Measurements from ENCODE around the gene MRPL3.

Gene MRPL3

GRCh38 chr3:131502530-131503319 is at the start of gene MRPL3:
Gene MRPL3 (minus strand): TSS chr3:131502971. CDS start chr3:131502821, 150 bp downstream.
- DNase-seq, result peak; percentile 82 to 88

- no peak for DNase-seq
Observed at GRCh38 chr3:131551761-131552160, 49.0 kb upstream of the MRPL3 start.

GRCh38 chr3:131550562-131551465 is 48.0 kb upstream of the MRPL3 start:
- no peak for DNase-seq

GRCh38 chr3:131549340-131549739 is 46.6 kb upstream of the MRPL3 start:
- DNase-seq, result no peak

GRCh38 chr3:131547585-131547984 is 44.8 kb upstream of the MRPL3 start:
- no peak for DNase-seq

GRCh38 chr3:131546441-131546840 is 43.7 kb upstream of the MRPL3 start:
- DNase-seq, result no peak

- no peak for DNase-seq
Observed at GRCh38 chr3:131544557-131544956, 41.8 kb upstream of the MRPL3 start.

- no peak for DNase-seq
Observed at GRCh38 chr3:131543714-131544113, 40.9 kb upstream of the MRPL3 start.

GRCh38 chr3:131541288-131541687 is 38.5 kb upstream of the MRPL3 start:
- DNase-seq, result no peak

- DNase-seq, result no peak
Observed at GRCh38 chr3:131540821-131541220, 38.0 kb upstream of the MRPL3 start.

- DNase-seq, result no peak
Observed at GRCh38 chr3:131540143-131540542, 37.4 kb upstream of the MRPL3 start.

GRCh38 chr3:131538968-131539367 is 36.2 kb upstream of the MRPL3 start:
- DNase-seq, result no peak

GRCh38 chr3:131537531-131537930 is 34.8 kb upstream of the MRPL3 start:
- no peak for DNase-seq

GRCh38 chr3:131535596-131535995 is 32.8 kb upstream of the MRPL3 start:
- no peak for DNase-seq

GRCh38 chr3:131535131-131535530 is 32.4 kb upstream of the MRPL3 start:
- no peak for DNase-seq

- no peak for DNase-seq
Observed at GRCh38 chr3:131532645-131533044, 29.9 kb upstream of the MRPL3 start.

GRCh38 chr3:131530843-131531242 is 28.1 kb upstream of the MRPL3 start:
- no peak for DNase-seq

GRCh38 chr3:131530388-131530787 is 27.6 kb upstream of the MRPL3 start:
- DNase-seq, result no peak

GRCh38 chr3:131526801-131527347 is 24.1 kb upstream of the MRPL3 start:
- DNase-seq, result no peak

GRCh38 chr3:131518680-131519079 is 15.9 kb upstream of the MRPL3 start:
- no peak for DNase-seq

- DNase-seq, result no peak
Observed at GRCh38 chr3:131505421-131505820, 2.6 kb upstream of the MRPL3 start.

GRCh38 chr3:131503320-131503635 is 507 bp upstream of the MRPL3 start:
- no peak for DNase-seq

- DNase-seq, result no peak
Observed at GRCh38 chr3:131501949-131502348, 822 bp downstream of the MRPL3 start.

GRCh38 chr3:131494706-131495105 is 8.1 kb downstream of the MRPL3 start:
- DNase-seq, result no peak
